HFFc6 (cell line): ENCODE measurements around the gene PDZD8. TPM values are rescaled to one million over a fixed set of nuclear protein-coding genes. Genes with fewer than 3 reads are reported as not detected.

Experiments
- DNase-seq: peaks from one replicate; pipeline ENCODE4 v3.0.0-alpha.2; 2018
- H3K27ac Mint-ChIP-seq: 2 replicates; pipeline ENCODE4 v1.8.0; 2020; ENCODE audit warnings: mild to moderate bottlenecking, mixed read lengths
- H3K27me3 Mint-ChIP-seq: 2 replicates; pipeline ENCODE4 v1.8.0; 2021; ENCODE audit warnings: mild to moderate bottlenecking, moderate library complexity, mixed read lengths; ENCODE audit not compliant: insufficient read depth
- H3K36me3 Mint-ChIP-seq: 2 replicates; pipeline ENCODE4 v1.8.0; 2021; ENCODE audit warnings: low read depth, mixed read lengths
- H3K4me1 Mint-ChIP-seq: 2 replicates; pipeline ENCODE4 v1.8.0; 2020; ENCODE audit warnings: low read depth, mixed read lengths
- H3K4me3 Mint-ChIP-seq: 2 replicates; pipeline ENCODE4 v1.8.0; 2020; ENCODE audit warnings: mild to moderate bottlenecking, moderate library complexity, mixed read lengths
- H3K9me3 Mint-ChIP-seq: 2 replicates; pipeline ENCODE4 v1.8.0; 2020; ENCODE audit warnings: mild to moderate bottlenecking, mixed read lengths
- total RNA-seq, 6 experiments: library from RNA; stranded (reverse); fragmentation: NEBNext Ultra II Directional; extraction: Animal tissue kit (Norgen Biotek cat#: 25700); gene quantifications; 2 replicates in 1 of 6; 3 replicates in 5 of 6; pipeline ENCODE4 v1.2.3, GENCODE V29; 2021
- TF ChIP-seq, protein P1 (sequence below): fragments of 200-600 bp; sonication (generic); IDR thresholded peaks from 2 replicates; pipeline ENCODE4 v1.5.0; 2021; ENCODE audit warnings: antibody characterized with exemption, mild to moderate bottlenecking

Gene PDZD8
- total RNA-seq, 6 experiments from 2014 or later: 29.9 to 32.5 (median 31.5) TPM

- Mint-ChIP-seq H3K27me3 (peaks cover 33% of the 10 kb centered on the region), H3K4me1 (peaks cover 9% of the 10 kb centered on the region), H3K27ac (no peak overlapping the region), H3K36me3 (no peaks in the 10 kb centered on the region), H3K4me3 (no peak overlapping the region), H3K9me3 (no peaks in the 10 kb centered on the region)
- TF ChIP-seq, protein P1, sequence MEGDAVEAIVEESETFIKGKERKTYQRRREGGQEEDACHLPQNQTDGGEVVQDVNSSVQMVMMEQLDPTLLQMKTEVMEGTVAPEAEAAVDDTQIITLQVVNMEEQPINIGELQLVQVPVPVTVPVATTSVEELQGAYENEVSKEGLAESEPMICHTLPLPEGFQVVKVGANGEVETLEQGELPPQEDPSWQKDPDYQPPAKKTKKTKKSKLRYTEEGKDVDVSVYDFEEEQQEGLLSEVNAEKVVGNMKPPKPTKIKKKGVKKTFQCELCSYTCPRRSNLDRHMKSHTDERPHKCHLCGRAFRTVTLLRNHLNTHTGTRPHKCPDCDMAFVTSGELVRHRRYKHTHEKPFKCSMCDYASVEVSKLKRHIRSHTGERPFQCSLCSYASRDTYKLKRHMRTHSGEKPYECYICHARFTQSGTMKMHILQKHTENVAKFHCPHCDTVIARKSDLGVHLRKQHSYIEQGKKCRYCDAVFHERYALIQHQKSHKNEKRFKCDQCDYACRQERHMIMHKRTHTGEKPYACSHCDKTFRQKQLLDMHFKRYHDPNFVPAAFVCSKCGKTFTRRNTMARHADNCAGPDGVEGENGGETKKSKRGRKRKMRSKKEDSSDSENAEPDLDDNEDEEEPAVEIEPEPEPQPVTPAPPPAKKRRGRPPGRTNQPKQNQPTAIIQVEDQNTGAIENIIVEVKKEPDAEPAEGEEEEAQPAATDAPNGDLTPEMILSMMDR: no peak
- no peak for DNase-seq
Measured at GRCh38 chr10:117250411-117250810, 124.8 kb downstream of the PDZD8 start.

- peaks cover 39% of the 10 kb centered on the region for H3K27me3 Mint-ChIP-seq
- TF ChIP-seq, protein P1: no peak
- H3K9me3 Mint-ChIP-seq: no peaks in the 10 kb centered on the region
- H3K27ac Mint-ChIP-seq: no peak overlapping the region
- H3K36me3 Mint-ChIP-seq: no peaks in the 10 kb centered on the region
- peaks cover 9% of the 10 kb centered on the region for H3K4me1 Mint-ChIP-seq
- DNase-seq: no peak
- no peak overlapping the region for H3K4me3 Mint-ChIP-seq
Measured at GRCh38 chr10:117249493-117250093, 125.6 kb downstream of the PDZD8 start.

DNA sequence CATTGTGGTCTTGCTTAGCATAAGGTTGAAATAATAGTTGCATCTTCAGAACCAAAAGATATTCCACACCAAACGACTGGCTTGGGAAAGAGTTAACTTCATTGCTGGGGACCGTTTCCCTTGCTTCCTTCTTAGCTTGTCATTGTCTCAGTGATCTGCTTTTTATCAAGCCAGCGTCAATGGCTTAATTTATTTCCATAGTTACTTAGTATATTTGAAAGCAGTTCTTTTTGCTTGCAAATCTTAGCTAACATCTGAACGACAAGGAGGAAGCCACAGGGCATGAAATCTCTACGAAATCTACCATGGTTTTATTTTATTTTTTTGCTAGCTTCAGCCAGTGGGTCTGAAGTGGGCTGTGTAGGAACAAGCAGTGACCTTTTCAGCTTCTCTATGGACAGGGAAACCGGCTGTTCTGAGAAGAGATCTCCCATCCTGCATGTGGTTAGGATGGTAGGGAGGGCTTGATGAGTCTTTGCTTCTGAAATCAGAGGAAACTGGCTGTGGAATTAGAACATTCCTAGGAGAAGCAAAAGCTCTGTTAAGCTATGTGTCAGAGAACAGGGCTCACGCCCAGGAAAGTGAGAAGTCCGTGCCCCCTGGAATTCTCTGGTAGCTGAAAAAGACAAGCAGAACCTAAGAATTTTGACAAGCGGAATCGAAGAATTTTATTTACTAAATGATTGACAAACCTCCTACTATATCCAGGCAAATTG is 126.3 kb downstream of the PDZD8 start:
- TF ChIP-seq, protein P1: no peak
- Mint-ChIP-seq H3K4me3 (no peak overlapping the region), H3K36me3 (no peaks in the 10 kb centered on the region), H3K4me1 (peaks cover 9% of the 10 kb centered on the region), H3K9me3 (no peaks in the 10 kb centered on the region), H3K27me3 (peaks cover 42% of the 10 kb centered on the region), H3K27ac (no peak overlapping the region)
- DNase-seq: no peak

- no peaks in the 10 kb centered on the region for H3K36me3 Mint-ChIP-seq
- peak; percentile 3 for DNase-seq
- peaks cover 44% of the 10 kb centered on the region for H3K27me3 Mint-ChIP-seq
- peaks cover 11% of the 10 kb centered on the region for H3K4me1 Mint-ChIP-seq
- no peak overlapping the region for H3K27ac Mint-ChIP-seq
- no peaks in the 10 kb centered on the region for H3K9me3 Mint-ChIP-seq
- TF ChIP-seq, protein P1: no peak
- H3K4me3 Mint-ChIP-seq: no peak overlapping the region
Measured at GRCh38 chr10:117246997-117247671, 128.1 kb downstream of the PDZD8 start.

DNA sequence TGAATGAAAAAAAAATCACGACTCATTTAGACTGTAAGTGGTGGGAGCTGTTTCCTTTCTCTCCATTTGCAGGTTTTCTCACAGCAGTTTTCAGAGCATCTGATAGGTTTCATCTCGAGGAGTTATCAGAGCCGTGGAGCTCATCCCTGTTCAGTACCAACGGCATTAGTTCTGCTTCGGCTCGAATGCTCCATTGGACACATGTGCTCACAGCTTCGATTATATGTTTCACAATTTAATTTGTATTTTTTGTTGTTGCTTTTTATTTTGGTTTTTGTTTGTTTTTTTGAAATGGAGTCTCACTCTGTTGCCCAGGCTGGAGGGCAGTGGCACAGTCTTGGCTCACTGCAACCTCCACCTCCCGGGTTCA is 132.8 kb downstream of the PDZD8 start:
- H3K9me3 Mint-ChIP-seq: no peaks in the 10 kb centered on the region
- no peaks in the 10 kb centered on the region for H3K36me3 Mint-ChIP-seq
- TF ChIP-seq, protein P1: no peak

More for the DNA sequence above, 132.8 kb downstream of the PDZD8 start:
- Mint-ChIP-seq H3K4me1 (peaks cover 13% of the 10 kb centered on the region), H3K27ac (no peak overlapping the region), H3K4me3 (no peak overlapping the region), H3K27me3 (peaks cover 47% of the 10 kb centered on the region)
- DNase-seq: no peak
